ENCODE results near the gene NPEPL1. TPM values are rescaled to one million over a fixed set of nuclear protein-coding genes. Genes with fewer than 3 reads are reported as not detected.
A peak's percentile ranks its signal among the peaks of the same experiment; 100 is the strongest.

The NPEPL1 gene
- total RNA-seq, 1 experiment from 2014 or later: 41.9 TPM

GRCh38 chr20:58666702-58667101 is 25.9 kb upstream of the NPEPL1 start:
- no peak overlapping the region for H3K4me3 ChIP-seq (ENCODE audit: low read depth, low read length)
- CTCF ChIA-PET: interaction anchor here (0.7 kb wide), 1 partner anchor 25 kb away, joined by 3 read pairs; no protein-coding TSS in a partner anchor
- intact Hi-C loops (cut with micrococcal nuclease; ENCODE audit: unreplicated experiment): no loop called here
- H3K36me3 ChIP-seq (ENCODE audit: control insufficient read depth, insufficient read depth, low read length): peaks cover 8% of the 10 kb centered on the region; the same call in 1 of the 2 replicates
- H3K27me3 ChIP-seq (replicated peaks; ENCODE audit: control insufficient read depth, insufficient read depth, low read length): no peaks in the 10 kb centered on the region
- no TSS peak for BruUV-seq (replicated peaks)
- Mint-ChIP-seq H3K4me3 (ENCODE audit: unreplicated experiment) (no peak overlapping the region), H3K27me3 (ENCODE audit: insufficient read depth, unreplicated experiment) (no peaks in the 10 kb centered on the region), H3K27ac (ENCODE audit: unreplicated experiment) (no peak overlapping the region), H3K36me3 (ENCODE audit: insufficient read depth, unreplicated experiment) (peaks cover 74% of the 10 kb centered on the region), H3K4me1 (ENCODE audit: low read depth, unreplicated experiment) (no peaks in the 10 kb centered on the region), H3K9me3 (ENCODE audit: unreplicated experiment) (no peaks in the 10 kb centered on the region)
- no peak for DNase-seq
- H3K9me3 ChIP-seq: no peaks in the 10 kb centered on the region
- POLR2A ChIA-PET: no interaction called here
- H3K4me1 ChIP-seq: no peaks in the 10 kb centered on the region
- TF ChIP-seq CTCF (IDR thresholded peaks at IDR 0.05; ENCODE audit: insufficient read depth in 1 of 2, low read depth in 1 of 2, low read length in 1 of 2, severe bottlenecking in 1 of 2, unreplicated experiment in 1 of 2): no peak

DNA sequence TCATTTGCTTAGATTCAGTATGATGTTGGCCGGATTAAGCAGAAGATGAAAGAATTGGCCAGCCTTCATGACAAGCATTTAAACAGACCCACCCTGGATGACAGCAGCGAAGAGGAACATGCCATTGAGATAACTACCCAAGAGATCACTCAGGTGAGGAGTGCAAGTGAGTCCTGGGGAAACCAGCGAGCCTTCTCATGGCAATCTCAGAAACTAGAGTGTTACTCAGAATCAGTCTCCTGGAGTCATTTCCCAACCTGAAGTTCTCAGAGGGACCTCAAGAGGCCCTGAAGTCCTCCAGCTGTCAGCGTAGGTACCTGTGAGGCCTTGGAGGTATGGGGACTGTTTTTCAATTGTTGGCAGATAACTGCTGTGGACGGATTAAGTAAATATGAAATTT is 24.6 kb upstream of the NPEPL1 start:
- POLR2A ChIA-PET: no interaction called here
- DNase-seq: no peak
- intact Hi-C loops (cut with micrococcal nuclease; ENCODE audit: unreplicated experiment): no loop called here
- no peak overlapping the region for H3K4me3 Mint-ChIP-seq (ENCODE audit: unreplicated experiment)
- Histone ChIP-seq H3K27me3 (replicated peaks; ENCODE audit: control insufficient read depth, insufficient read depth, low read length) (no peaks in the 10 kb centered on the region), H3K4me3 (ENCODE audit: low read depth, low read length) (no peak overlapping the region), H3K36me3 (ENCODE audit: control insufficient read depth, insufficient read depth, low read length) (peaks cover 8% of the 10 kb centered on the region; the same call in 1 of the 2 replicates), H3K4me1 (no peaks in the 10 kb centered on the region), H3K9me3 (no peaks in the 10 kb centered on the region)
- H3K27ac Mint-ChIP-seq (ENCODE audit: unreplicated experiment): peak overlapping the region; percentile 23
- no peaks in the 10 kb centered on the region for H3K27me3 Mint-ChIP-seq (ENCODE audit: insufficient read depth, unreplicated experiment)
- no TSS peak for BruUV-seq (replicated peaks)
- H3K9me3 Mint-ChIP-seq (ENCODE audit: unreplicated experiment): no peaks in the 10 kb centered on the region
- no peak for TF ChIP-seq CTCF (IDR thresholded peaks at IDR 0.05; ENCODE audit: insufficient read depth in 1 of 2, low read depth in 1 of 2, low read length in 1 of 2, severe bottlenecking in 1 of 2, unreplicated experiment in 1 of 2)
- no peaks in the 10 kb centered on the region for H3K4me1 Mint-ChIP-seq (ENCODE audit: low read depth, unreplicated experiment)
- CTCF ChIA-PET: no interaction called here
- H3K36me3 Mint-ChIP-seq (ENCODE audit: insufficient read depth, unreplicated experiment): peaks cover 78% of the 10 kb centered on the region

DNA sequence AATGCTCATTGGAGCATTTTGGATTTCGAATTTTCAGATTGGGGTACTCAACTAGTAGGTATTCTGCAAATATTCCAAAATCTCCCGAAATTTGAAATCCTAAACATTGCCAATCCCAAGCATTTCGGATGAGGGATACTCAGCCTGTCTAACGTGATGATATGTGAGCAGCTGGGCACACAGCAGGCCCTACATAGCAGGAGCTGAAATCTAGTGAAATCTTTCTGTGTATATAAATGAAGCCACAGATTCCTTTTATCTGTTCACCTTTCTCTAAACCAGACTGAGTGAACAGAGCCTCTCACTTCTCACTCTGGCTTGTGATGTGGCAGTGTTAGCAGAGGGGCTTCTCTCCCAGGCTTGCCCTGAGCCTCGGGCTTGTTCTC is 23.7 kb upstream of the NPEPL1 start:
- POLR2A ChIA-PET: no interaction called here
- H3K36me3 ChIP-seq (ENCODE audit: control insufficient read depth, insufficient read depth, low read length): peaks cover 8% of the 10 kb centered on the region; the same call in 1 of the 2 replicates
- H3K36me3 Mint-ChIP-seq (ENCODE audit: insufficient read depth, unreplicated experiment): peaks cover 78% of the 10 kb centered on the region

More for the DNA sequence above, 23.7 kb upstream of the NPEPL1 start:
- no peak for TF ChIP-seq CTCF (IDR thresholded peaks at IDR 0.05; ENCODE audit: insufficient read depth in 1 of 2, low read depth in 1 of 2, low read length in 1 of 2, severe bottlenecking in 1 of 2, unreplicated experiment in 1 of 2)
- Mint-ChIP-seq H3K4me1 (ENCODE audit: low read depth, unreplicated experiment) (no peaks in the 10 kb centered on the region), H3K27ac (ENCODE audit: unreplicated experiment) (no peak overlapping the region), H3K4me3 (ENCODE audit: unreplicated experiment) (no peak overlapping the region), H3K9me3 (ENCODE audit: unreplicated experiment) (no peaks in the 10 kb centered on the region), H3K27me3 (ENCODE audit: insufficient read depth, unreplicated experiment) (no peaks in the 10 kb centered on the region)
- no peak for DNase-seq
- no TSS peak for BruUV-seq (replicated peaks)
- CTCF ChIA-PET: no interaction called here
- no peak overlapping the region for H3K4me3 ChIP-seq (ENCODE audit: low read depth, low read length)
- no peaks in the 10 kb centered on the region for H3K9me3 ChIP-seq
- H3K27me3 ChIP-seq (replicated peaks; ENCODE audit: control insufficient read depth, insufficient read depth, low read length): no peaks in the 10 kb centered on the region
- no peaks in the 10 kb centered on the region for H3K4me1 ChIP-seq
- intact Hi-C loops (cut with micrococcal nuclease; ENCODE audit: unreplicated experiment): no loop called here

All from Caco-2 (cell line).